Astrocyte of the spinal cord (primary cell): ENCODE measurements around the gene TRIM60.

Experiments used
- DNase-seq: peaks from one replicate; pipeline ENCODE4 v3.0.0; 2011; ENCODE audit warnings: low read depth, low spot score
- H3K4me3 ChIP-seq: 2 replicates; pipeline ENCODE4 v1.5.1; 2011; ENCODE audit warnings: low read depth, mild to moderate bottlenecking, low read length, moderate library complexity
- CTCF ChIP-seq: IDR thresholded peaks from 2 replicates; pipeline ENCODE4 v1.5.1; 2012; ENCODE audit warnings: low read depth, mild to moderate bottlenecking, low read length, inconsistent platforms
- in situ Hi-C: cut with HindIII; loops from 2 replicates; pipeline ENCODE4 v1.10.0; 2017; ENCODE audit warnings: low sequenced_read_pairs

TRIM60 gene

GRCh38 chr4:165005352-165005925 lies 26.4 kb upstream of the TRIM60 start:
- in situ Hi-C loops: no loop called here
- no peak overlapping the region for H3K4me3 ChIP-seq
- no peak for DNase-seq
- TF ChIP-seq CTCF: no peak

- H3K4me3 ChIP-seq: no peak overlapping the region
- no peak for DNase-seq
- no peak for TF ChIP-seq CTCF
- in situ Hi-C loops: no loop called here
Measured at GRCh38 chr4:165006456-165006855, 25.3 kb upstream of the TRIM60 start.

DNA sequence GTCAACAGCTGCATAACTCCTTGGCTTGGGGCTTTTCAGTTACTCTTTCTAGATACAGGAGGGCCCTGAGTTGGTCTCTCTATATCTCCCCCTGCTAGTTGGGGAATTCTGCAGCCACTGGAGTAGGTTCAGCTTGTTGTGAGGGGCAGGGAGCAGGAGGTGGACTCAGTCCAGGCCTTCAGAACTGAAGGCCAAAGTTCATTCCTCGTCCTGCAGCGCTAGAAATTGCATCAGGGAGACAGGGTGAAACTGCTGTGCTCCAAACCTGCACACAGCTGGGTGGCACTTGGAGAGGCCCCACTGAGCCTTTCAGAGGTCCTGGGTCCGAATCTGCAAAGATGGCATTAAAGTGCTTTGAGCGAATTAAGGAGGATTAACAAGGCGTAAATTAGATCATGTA lies 24.9 kb upstream of the TRIM60 start:
- no peak for DNase-seq
- no peak overlapping the region for H3K4me3 ChIP-seq
- in situ Hi-C loops: no loop called here
- no peak for TF ChIP-seq CTCF

DNA sequence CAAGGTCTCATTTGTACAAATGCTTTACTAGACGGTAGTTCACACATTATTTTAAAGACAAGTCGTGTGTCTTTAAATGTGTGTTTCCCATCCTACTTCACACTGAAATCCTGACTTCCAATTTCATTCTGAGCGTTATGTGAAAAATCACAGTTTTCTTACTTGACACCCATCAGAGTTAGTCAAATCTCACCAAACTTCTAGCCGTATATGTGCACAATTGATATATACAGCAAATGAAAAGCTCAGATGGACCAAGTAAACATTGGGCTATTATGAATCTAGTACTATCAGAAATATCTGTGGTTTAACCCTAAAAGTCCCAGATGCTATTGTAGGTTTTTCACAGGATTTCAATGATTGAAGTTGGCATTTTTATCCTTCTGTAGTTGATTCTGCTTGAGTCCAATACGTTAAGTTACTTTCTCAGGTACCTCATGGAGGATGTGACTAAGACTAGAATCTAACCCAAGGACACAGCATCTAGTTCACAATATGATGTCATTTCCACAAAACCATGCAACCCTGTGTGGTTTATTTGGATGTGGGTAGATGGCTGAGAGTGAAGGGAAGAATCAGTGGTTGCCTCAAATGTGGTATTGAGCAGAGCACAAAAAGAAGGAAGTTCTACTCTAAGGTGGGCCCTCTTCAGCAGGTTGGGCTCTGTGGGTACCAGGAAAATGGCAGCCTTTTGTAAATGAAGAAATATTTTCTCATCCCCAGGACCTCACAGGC lies 22.1 kb upstream of the TRIM60 start:
- in situ Hi-C loops: no loop called here
- no peak overlapping the region for H3K4me3 ChIP-seq
- no peak for DNase-seq
- no peak for TF ChIP-seq CTCF

DNA sequence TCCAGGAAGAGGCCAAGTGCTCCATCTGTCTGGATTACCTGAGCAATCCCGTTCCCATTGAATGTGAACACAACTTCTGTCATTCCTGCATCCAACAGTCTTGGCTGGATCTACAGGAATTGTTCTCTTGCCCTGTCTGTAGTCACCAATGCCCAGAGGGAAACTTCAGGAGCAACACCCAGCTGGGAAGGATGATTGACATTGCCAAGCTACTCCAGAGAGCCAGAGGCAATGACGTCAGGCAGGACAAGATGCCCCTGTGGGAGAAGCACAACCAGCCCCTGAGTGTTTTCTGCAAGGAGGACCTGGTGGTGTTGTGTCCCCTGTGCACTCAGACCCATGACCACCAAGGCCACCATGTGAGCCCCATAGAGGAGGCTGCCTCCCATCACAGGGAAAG lies 21.3 kb upstream of the TRIM60 start:
- TF ChIP-seq CTCF: no peak
- no peak for DNase-seq
- H3K4me3 ChIP-seq: no peak overlapping the region
- in situ Hi-C loops: no loop called here

- in situ Hi-C loops: no loop called here
- DNase-seq: no peak
- no peak for TF ChIP-seq CTCF
- no peak overlapping the region for H3K4me3 ChIP-seq
Measured at GRCh38 chr4:165010991-165011390, 20.8 kb upstream of the TRIM60 start.
